HG03045 (cell line): ENCODE measurements around the gene PKD2.
"Not testable (repeated sequence)": the region's sequence is repeated elsewhere in the genome, so short reads cannot be mapped to it uniquely, and the experiment has no call there.

Experiments
- ATAC-seq: cut with Tn5 transposase; IDR thresholded peaks from one replicate; pipeline ENCODE4 v1.9.1; 2021; ENCODE audit warnings: mild to moderate bottlenecking, moderate library complexity; ENCODE audit not compliant: unreplicated experiment

PKD2 gene

DNA sequence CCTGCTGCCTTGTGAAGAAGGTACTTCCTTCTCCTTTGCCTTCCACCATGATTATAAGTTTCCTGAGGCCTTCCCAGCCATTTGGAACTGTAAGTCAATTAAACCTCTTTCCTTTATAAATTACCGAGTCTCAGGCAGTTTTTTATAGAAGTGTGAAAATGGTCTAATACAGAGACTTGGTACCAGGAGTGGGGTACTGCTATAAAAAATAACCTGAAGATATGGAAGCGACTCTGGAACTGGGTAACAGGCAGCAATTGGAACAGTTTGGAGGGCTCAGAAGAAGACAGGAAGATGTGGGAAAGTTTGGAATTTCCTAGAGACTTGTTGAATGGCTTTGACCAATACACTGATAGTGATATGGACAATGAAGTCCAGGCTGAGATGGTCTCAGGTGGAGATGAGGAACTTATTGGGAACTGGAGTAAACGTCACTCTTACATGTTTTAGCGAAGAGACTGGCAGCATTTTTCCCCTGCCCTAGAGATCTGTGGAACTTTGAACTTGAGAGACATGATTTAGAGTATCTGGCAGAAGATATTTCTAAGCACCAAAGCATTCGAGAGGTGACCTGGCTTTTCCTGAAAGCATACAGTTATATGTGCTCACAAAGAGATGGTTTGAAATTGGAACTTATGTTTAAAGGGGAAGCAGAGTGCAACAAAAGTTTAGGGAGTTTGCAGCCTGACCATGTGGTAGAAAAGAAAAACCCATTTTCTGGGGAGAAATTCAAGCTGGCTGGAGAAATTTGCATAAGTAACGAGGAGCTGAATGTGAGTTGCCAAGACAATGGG, 18.6 kb downstream of the PKD2 start:
- ATAC-seq, result not testable (repeated sequence)

DNA sequence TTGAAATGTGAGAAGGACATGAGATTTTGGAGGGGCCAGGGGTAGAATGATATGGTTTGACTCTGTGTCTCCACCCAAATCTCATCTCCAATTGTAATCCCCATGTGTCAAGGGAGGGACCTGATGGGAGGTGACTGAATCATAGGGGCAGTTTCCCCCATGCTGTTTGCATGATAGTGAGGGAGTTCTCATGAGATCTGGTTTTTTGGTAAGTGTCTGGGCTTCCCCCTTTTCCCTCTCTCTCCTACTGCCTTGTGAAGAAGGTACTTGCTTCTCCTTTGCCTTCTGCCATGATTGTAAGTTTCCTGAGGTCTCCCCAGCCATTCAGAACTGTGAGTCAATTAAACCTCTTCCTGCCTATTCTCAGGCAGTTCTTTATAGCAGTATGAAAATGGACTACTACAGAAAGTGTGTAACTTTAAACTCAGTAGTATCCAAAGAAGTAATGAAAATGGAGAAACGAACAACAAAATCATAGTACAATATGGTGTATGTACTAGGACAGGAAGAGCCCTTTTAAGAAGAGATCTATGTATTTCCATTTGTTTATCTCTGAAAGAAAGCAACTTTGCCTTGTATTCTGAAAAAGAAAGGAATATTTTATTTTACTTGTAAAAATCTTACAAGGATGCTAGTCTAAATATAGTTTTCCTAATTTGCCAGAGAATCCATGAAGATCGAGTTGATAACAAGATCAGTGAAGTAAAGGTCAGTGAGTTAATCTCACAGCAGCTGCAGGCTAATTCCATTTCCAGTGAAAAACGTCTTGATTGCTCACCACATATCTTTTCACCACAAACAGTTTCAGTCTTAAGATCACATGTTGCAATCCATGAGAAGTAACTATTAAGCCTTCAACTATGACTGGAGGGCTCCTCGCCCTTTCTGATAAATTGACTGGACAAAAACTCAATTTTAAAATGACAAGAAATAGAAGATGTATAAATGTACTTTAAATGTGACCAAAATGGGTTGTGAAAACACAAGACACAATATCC, 20.5 kb downstream of the PKD2 start:
- no peak for ATAC-seq

DNA sequence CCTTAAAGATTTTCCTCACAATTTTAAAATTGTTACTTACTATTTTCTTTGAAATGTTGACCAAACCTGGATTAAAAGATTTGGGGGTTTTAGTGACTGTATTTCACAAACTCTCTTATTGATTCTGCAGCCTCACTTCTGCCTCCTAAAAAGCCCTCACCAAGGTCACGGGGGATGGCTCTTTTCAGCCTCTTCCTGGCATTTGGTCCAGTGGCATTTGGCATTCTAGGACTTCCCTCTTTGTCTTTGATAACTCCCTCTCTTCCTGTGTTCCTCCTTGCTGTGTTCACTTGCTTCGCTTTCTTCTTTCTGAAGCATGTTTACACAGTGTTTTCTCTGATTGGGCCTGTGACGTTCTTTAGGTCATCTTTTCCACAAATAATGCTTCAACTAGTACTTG, 21.5 kb downstream of the PKD2 start:
- no peak for ATAC-seq

DNA sequence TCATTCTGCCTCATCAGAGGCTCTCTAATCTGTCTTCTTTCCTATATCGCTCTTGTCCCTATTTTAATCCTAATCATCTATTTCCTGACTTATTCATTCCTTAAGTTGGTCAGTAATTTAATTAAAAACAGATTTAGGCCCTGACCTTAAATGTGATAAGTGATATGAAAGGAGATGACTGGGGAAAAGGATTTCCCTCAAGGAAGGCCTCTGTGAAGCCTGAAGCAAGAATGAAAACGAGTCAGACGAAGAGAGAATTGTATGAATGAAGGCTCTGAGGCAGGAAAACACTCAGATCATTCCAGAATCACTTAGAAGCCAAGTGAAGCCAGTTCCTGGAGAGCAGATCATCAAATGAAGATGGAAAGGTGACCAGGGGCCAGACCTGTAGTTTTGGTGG, 22.1 kb downstream of the PKD2 start:
- ATAC-seq, result no peak

DNA sequence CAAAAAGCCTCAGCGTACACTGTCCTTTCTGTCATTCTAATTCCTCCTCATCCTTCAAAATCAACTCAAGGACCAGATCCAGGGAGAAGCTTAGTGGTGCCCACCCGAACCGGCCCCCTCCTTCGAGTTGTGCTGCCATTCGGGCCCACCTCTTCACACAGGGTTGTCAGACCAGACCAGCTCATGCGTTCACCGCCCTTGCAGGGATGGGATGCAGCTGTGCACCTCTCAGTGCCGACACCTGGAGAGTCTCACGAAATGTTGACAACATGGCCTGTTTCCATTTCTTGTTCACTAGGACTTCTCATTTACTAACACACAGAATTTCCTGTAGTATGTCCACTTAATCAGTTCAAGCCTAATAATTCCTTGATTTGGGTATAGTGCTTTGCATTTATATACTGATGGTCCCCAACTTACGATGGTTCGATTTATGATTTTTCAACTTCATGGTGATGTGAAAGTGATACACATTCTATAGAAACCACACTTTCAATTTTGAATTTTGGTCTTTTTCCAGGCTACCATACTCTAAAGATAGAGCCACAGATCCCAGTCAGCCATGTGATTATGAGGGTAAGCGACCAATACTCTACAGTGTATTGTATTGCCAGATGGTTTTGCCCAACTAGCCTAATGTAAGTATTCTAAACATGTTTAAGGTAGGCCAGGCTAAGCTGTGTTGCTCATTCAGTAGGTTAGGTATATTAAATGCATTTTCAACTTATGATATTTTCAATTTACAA, 23.3 kb downstream of the PKD2 start:
- ATAC-seq, result no peak

DNA sequence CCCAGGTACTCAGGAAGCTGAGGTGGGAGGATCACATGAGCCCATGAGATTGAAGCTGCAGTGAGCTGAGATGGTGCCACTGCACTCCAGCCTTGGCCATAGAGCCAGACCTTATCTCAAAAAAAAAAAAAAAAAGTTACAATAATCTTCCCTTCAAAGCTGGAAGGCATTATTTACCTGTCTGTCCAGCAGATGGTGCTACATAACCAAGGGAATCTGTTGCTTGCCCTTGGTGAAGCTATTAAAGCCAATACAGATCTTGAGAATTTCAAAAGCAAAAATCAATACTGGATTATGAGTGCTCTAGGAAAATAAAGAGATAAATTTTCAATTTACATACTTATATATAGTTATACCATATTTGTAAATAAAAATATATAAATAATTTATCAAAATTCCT, 25.9 kb downstream of the PKD2 start:
- peak; percentile 52 for ATAC-seq

DNA sequence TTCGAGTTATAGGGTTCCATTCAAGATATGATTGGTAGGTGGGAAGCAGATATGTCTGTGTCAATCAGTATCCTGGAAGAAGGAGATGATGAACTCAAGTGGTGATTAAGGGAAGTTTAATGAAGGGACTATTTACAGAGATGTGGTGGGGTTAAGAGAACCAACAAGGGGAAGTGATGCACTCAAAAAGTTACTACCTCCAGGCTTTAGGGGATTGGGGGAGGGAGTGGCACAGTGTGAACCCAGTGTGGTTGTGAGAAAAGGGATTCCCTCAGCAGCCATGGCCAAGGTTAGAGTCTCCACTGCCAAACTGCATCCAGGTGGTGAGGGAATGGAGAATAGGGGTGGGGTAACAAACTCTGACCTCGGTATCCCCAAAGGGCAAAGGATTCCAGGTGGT, 27.9 kb downstream of the PKD2 start:
- ATAC-seq, result no peak

DNA sequence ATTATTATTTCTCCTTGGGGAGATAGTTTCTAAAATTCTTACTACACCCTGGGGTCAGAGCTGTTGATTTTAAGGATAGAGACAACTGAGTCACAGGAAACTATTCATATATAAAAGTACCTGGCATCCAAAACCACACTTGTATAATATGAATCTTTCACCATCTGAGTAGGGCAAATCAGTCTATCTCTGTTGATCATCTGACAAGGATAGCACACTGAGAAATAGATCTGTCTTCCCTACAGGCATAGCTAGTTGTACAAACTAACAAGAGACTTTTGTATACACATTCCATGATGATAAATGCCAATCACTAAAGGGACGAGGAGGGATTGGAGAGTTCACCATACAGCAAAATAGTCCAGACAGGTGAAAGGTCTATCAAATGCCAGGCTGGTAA, 30.0 kb downstream of the PKD2 start:
- no peak for ATAC-seq

DNA sequence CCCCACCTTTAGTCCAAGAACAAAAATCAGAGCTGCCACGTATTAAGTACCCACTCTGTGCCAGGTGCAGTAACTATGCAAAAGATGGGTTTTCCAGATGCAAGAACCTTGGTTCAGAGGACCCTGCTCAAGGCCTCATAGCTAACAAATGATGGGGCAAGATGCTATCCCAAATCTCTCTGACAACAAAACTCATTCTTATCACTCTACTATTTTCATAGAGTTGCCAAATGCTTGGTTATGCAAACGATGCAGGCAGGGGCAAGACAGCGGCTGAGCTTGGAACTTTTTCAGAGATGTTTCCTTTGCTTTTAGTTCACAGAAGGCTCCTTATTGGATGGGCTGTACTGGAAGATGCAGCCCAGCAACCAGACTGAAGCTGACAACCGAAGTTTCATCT, 30.5 kb downstream of the PKD2 start:
- no peak for ATAC-seq

DNA sequence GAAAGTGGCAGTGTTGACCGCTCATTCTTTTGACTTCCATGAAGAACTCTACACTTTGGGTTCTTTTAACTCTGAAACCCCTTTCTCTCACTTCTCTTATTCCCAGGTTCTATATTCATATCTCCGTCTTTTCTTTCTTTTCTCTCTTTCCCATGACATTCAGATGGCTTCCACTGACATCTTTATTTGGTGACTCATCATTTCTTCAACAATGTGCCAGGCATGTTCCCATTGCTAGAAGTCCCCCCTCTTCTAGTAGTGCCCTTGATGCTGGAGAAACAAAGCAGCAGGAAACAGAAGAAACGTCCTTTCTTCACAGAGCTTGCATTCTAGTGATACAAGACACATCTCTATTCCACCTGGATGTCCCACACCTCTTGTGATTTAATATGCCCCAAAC, 33.3 kb downstream of the PKD2 start:
- ATAC-seq, result no peak

DNA sequence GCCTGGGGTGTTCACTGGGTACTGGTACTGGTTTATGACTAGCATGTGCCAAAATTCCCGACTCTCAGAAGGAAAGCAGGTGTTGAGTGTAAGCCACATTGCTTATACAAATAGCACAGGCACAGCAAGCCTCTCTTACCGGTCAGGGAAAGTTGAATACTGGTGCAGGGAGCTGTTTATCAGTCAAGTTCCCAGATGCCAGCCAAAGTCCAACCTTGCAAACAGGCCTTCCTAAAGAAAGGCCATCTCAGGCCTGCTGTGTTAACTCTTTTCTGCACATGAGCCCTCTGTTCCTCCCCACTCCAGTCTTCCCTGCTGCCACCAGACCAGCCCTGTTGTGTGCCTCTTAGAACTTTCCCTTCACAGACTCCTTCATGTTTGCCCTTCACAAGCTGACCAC, 34.2 kb downstream of the PKD2 start:
- ATAC-seq, result no peak

DNA sequence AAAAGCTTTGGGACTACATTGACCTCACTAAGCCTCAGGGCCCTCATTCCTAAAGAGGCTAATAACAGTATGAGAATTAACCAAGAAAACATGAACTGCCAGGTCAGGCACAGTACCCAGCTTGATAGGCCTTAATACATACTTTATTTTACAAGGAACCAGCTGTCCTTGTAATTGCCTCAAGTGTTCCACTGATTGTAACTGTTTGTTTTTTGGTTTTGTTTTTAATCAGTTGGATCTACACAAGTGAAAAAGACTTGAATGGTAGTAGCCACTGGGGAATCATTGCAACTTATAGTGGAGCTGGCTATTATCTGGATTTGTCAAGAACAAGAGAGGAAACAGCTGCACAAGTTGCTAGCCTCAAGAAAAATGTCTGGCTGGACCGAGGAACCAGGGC, 35.6 kb downstream of the PKD2 start:
- no peak for ATAC-seq

DNA sequence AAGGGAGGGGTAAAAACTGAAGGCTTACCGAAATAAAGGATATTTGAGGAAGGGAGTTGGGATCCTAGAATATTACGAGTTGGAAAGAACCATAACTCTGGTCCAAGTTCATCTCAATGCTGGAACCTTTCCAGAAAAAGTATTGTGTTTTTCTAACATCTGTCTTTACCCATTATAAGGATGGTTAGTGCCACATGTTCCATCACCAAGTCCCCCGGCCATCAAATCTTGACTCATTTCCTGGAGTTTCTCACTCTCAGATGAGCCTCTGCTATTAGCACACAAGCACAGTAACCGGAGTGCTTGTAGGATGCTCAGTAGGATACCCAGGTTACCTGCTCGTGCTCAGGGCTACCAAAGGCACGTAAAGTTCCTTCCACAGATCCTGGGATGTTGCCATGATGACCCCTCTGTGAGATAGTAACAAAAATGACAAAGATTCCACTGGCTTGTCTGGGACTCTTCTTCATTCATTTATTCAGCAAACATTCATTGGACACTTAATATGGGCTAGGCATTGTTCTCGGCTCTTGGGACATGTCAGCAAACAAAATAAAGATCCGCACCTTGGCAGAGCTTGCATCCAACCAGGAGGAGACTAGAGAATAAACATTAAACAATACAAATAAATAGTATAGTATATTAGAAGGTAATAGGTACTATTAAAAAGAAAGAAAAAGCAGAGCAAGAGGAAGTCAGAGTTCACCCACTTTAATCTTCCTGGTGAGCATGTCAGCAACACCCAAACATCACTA, 36.3 kb downstream of the PKD2 start:
- no peak for ATAC-seq

DNA sequence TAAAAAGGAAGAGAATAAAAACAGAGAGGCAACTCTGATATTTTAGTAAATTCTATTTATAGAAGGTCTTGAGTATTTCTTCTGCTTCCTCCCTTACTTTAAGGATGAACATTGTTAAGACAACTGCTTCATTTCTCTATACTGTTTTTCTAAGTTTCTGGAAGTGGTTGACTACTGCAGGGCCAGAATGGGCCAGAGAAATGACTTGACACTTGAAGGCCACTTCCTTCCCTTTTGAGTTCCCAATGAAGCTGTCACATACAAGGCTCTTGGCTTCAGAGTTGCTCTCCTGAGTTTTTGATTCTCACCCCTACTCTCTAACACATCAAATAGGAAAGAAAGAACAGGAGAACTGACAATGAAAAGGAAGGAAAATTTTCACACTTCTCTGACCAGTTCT, 37.6 kb downstream of the PKD2 start:
- ATAC-seq, result no peak

DNA sequence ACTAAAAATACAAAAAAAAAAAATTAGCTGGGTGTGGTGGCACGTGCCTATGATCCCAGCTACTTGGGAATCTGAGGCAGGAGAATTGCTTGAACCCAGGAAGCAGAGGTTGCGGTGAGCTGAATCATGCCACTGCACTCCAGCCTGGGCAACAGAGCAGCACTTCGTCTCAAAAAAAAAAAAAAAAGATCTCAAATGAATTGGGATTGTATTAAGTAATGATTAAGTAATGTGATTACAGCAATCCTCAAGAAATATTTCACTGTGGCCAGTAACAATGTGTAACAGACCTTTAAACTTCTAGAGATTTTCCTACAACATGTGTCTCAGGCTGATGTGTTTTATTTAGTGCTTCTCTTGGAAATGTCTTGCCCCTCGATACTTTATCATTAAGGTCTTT, 46.8 kb downstream of the PKD2 start:
- no peak for ATAC-seq

DNA sequence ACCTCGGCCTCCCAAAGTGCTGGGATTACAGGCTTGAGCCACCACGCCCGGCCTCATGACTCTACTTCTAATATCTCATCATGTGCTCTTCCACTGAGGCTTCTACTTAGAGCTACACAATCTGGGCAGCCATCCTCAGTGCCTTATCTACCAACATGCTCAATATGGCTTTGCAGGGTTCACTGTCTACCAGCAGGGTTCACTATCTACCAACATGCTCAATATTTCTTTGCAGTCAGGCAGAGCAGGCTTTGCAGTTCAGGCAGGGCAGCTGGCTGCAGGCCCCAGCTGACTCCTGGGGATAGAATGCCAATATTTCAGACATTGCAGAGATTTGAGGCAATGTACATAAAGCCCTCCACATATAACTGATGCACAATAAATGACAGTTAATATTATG, 47.5 kb downstream of the PKD2 start:
- ATAC-seq, result no peak

DNA sequence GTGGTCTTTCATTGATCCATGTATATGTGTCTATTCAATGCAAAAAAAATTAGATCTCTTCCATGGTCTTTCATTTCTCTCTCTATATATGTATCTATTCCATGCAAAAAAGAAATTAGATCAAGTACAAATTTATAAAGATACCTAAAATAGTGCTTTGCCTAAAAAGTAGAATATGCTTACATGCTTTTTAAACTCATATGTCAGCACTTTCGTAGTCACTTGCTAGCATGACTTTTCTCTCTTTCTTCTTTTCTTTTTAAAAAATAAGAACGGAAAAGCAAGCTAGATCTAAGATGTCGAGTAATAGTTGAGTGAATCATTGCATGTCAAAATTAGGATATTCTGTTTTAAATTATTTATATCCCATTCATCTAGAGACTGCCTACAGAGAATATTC, 50.9 kb downstream of the PKD2 start:
- no peak for ATAC-seq

DNA sequence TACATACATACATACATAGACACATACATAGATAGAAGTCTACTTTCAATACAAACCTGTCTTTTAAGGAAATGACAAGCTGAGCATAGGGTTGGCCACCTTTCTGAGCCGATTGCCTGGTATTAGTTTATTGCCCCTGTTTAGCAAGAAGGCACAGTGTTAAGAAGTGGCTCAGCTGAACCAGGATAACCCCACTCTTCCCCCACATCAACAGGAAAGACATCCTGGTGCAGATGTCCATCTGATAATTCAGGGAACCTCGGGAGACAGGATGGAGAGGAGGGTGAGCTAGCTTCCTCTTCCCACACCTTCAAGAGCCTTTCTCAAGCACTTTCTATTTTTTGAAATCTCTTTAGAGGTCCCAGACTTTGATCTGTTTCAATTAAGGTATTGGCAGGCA, 52.3 kb downstream of the PKD2 start:
- ATAC-seq, result no peak

DNA sequence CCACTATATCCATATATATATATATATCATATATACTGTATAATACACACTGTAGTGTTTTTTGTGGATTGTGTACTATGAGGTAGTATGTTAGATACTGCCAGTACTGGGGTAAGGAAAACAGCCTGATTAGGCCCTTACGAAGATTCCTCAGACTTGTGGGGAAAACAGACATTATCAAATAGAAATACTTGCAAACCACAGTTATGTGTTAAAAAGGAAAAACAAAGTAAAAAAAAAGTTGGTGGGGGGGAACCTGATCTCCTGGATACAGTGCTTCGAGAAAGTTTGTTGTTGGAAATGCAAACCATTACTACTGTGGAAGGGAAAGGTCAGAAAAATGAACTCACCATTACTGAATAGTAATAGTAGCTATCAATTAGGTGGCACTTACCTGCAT, 53.0 kb downstream of the PKD2 start:
- no peak for ATAC-seq

DNA sequence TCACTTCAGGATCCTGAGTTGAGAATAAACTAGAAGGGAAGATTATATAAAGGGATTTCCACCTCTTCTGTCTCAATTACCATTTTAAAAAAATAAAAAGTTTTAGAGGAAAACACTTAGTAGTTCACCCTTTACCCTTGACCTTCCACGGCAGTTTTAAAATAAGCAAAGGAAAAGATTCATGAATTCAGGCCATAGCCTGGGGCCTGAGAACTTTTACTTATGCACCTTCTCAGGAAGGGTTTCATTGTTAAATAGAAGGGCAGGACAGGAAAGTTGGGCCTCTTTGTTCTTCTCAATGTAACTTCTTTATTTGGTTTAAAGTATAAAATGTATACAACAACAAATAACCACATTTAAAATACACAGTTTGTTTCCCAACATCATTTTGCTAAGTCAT, 54.9 kb downstream of the PKD2 start:
- no peak for ATAC-seq

DNA sequence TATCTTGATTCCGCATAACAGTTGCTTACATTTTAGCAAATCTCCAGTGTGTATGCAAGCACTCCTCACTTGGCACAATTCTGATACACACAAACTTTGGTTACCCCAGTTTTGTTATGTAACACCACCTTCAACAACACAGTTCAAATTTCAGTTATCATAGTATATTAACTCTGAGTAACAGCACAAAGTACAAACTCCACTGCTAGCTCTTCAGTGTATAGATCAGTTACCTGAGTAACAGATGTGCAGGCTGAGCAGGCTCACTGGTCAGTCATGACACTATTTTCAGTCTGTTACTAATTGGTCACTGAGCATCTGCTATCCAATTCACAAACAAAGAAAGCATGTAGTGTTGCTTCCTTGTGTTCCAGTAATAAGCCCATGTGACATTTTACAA, 55.4 kb downstream of the PKD2 start:
- ATAC-seq, result no peak
